ENCODE data around the gene MOSMO.

- TF ChIP-seq CTCF (IDR thresholded peaks at IDR 0.05) (no peak), POLR2AphosphoS5 (IDR thresholded peaks at IDR 0.05) (no peak)
Observed at GRCh38 chr16:22088642-22089041, 80.7 kb downstream of the MOSMO start.
